Endothelial cell of umbilical vein (primary cell): ENCODE measurements around the gene IFITM2. TPM values are rescaled to one million over a fixed set of nuclear protein-coding genes. Genes with fewer than 3 reads are reported as not detected.

Experiments used
- BruUV-seq: library from RNA; stranded (reverse); fragments of 400-500 nt; replicated peaks from 2 replicates; lab custom pipeline; 2021; lab: Mats Ljungman, UMichigan
- CTCF ChIA-PET: fragments of 300-600, 350-600 bp; sonication (Branson Sonifier 250); formaldehyde crosslinking; loops from one replicate; lab custom pipeline; 2021; ENCODE audit warnings: antibody characterized with exemption, inconsistent platforms; lab: Charles Lee
- POLR2A ChIA-PET: fragments of 300-600, 350-600 bp; sonication (Branson Sonifier 250); formaldehyde crosslinking; loops from one replicate; lab custom pipeline; 2021; ENCODE audit warnings: antibody characterized with exemption, inconsistent platforms; lab: Charles Lee
- DNase-seq: peaks from one replicate; pipeline ENCODE4 v3.0.0-alpha.2; 2011; ENCODE audit warnings: low read depth, low spot score
- FAIRE-seq: peaks from 2 replicates; lab custom pipeline; 2011; peaks lifted over from hg19 to GRCh38; lab: Jason Lieb, UNC
- H2AFZ ChIP-seq: 2 replicates; pipeline ENCODE4 v1.6.0; 2012; ENCODE audit warnings: low read depth, low read length, control low read depth, inconsistent platforms
- H3K27ac ChIP-seq: 2 replicates; pipeline ENCODE4 v1.5.1; 2011; ENCODE audit warnings: low read depth, mild to moderate bottlenecking, control low read depth, low read length, moderate library complexity; ENCODE audit not compliant: insufficient read depth
- H3K27me3 ChIP-seq, 2 experiments: 2 replicates each; pipeline versions ENCODE4 v1.6.0 to v1.6.1; 2011; ENCODE audit warnings: low read length in 2 of 2, mixed read lengths in 1 of 2; ENCODE audit not compliant: control insufficient read depth in 2 of 2, insufficient read depth in 2 of 2
- H3K36me3 ChIP-seq, 2 experiments: 2 replicates in 1 of 2; 3 replicates in 1 of 2; pipeline ENCODE4 v1.5.1; 2011; ENCODE audit warnings: low read length in 2 of 2, mild to moderate bottlenecking in 1 of 2, moderate library complexity in 1 of 2; ENCODE audit not compliant: control insufficient read depth in 2 of 2, insufficient read depth in 2 of 2; ENCODE audit errors: extremely low read depth in 1 of 2
- H3K4me1 ChIP-seq: 3 replicates; pipeline ENCODE4 v1.5.1; 2011; ENCODE audit warnings: mild to moderate bottlenecking, low read length; ENCODE audit not compliant: control insufficient read depth, insufficient read depth; ENCODE audit errors: extremely low read depth
- H3K4me2 ChIP-seq: 2 replicates; pipeline ENCODE4 v1.6.1; 2011; ENCODE audit warnings: low read length, control low read depth, mixed read lengths; ENCODE audit not compliant: insufficient read depth
- H3K4me3 ChIP-seq, 3 experiments: fragments of 200-600 bp in 1 of 3; sonication (generic), shearing (Covaris generic) in 1 of 3; replicated peaks in 1 of 3; 2 replicates each; pipeline ENCODE4 v1.5.1; 2011 to 2016; ENCODE audit warnings: control low read depth in 3 of 3, low read length in 3 of 3, mild to moderate bottlenecking in 2 of 3, inconsistent platforms in 1 of 3, low read depth in 1 of 3, moderate library complexity in 1 of 3; ENCODE audit not compliant: insufficient read depth in 1 of 3
- H3K79me2 ChIP-seq: 2 replicates; pipeline ENCODE4 v1.6.0; 2012; ENCODE audit warnings: low read length, inconsistent platforms; ENCODE audit not compliant: control insufficient read depth, insufficient read depth
- H3K9ac ChIP-seq: replicated peaks from 2 replicates; pipeline ENCODE3; 2011; ENCODE audit warnings: low read length, control low read depth; ENCODE audit not compliant: insufficient read depth; ENCODE audit errors: extremely low read depth
- H3K9me1 ChIP-seq: replicated peaks from 3 replicates; pipeline ENCODE4 v1.6.0; 2011; ENCODE audit warnings: mild to moderate bottlenecking, low read length; ENCODE audit not compliant: control insufficient read depth, insufficient read depth; ENCODE audit errors: extremely low read depth
- H3K9me3 ChIP-seq: replicated peaks from 2 replicates; pipeline ENCODE4 v1.5.1; 2012; ENCODE audit warnings: low read length, inconsistent platforms; ENCODE audit not compliant: control insufficient read depth, insufficient read depth
- H4K20me1 ChIP-seq: replicated peaks from 2 replicates; pipeline ENCODE3; 2011; ENCODE audit warnings: mild to moderate bottlenecking, low read length; ENCODE audit not compliant: control insufficient read depth, insufficient read depth; ENCODE audit errors: extremely low read depth
- EZH2 ChIP-seq: IDR thresholded peaks from 2 replicates; pipeline ENCODE4 v1.6.1; 2012; ENCODE audit warnings: borderline replicate concordance, low read depth, mild to moderate bottlenecking, moderate library complexity, low read length, inconsistent platforms; ENCODE audit not compliant: severe bottlenecking
- FOS ChIP-seq: IDR thresholded peaks from 2 replicates; pipeline ENCODE4 v1.6.1; 2011; ENCODE audit warnings: mild to moderate bottlenecking, low read length, moderate library complexity, borderline replicate concordance; ENCODE audit not compliant: insufficient read depth
- GATA2 ChIP-seq: IDR thresholded peaks from 2 replicates; pipeline ENCODE4 v1.7.0; 2011; ENCODE audit warnings: low read depth, mild to moderate bottlenecking, moderate library complexity, mixed read lengths, low read length; ENCODE audit not compliant: insufficient read length, insufficient read depth
- JUN ChIP-seq: IDR thresholded peaks from 2 replicates; pipeline ENCODE4 v1.6.1; 2011; ENCODE audit warnings: borderline replicate concordance, low read depth; ENCODE audit not compliant: insufficient read length, insufficient read depth
- MYC ChIP-seq: IDR thresholded peaks from one replicate; pipeline ENCODE4 v1.6.1; 2011; ENCODE audit warnings: mild to moderate bottlenecking, low read depth, low read length
- POLR2A ChIP-seq: IDR thresholded peaks from 2 replicates; pipeline ENCODE4 v1.6.1; 2012; ENCODE audit warnings: low read depth, mild to moderate bottlenecking, control low read depth, low read length
- POLR2AphosphoS5 ChIP-seq: IDR thresholded peaks from 2 replicates; pipeline ENCODE4 v1.6.1; 2012; ENCODE audit warnings: low read depth, mild to moderate bottlenecking, control low read depth, low read length, moderate library complexity; ENCODE audit not compliant: insufficient read depth
- dilution Hi-C: fragments of 300-500 bp; cut with MboI; formaldehyde crosslinking; loops from one replicate; pipeline ENCODE4 v1.15.0; 2019; ENCODE audit warnings: low sequenced_read_pairs; ENCODE audit not compliant: extremely low pct_ligation_motif_present
- intact Hi-C: fragments of 100-400 bp; cut with micrococcal nuclease; formaldehyde crosslinking; loops from one replicate; pipeline ENCODE4 v1.10.0; 2022
- polyA plus RNA-seq, 4 experiments: library from polyadenylated mRNA; depleted of rRNA in 3 of 4; stranded (reverse) in 3 of 4; unstranded in 1 of 4; fragments of >200 nt; gene quantifications; 2 replicates each; pipeline versions ENCODE4 v1.2.1 to v1.2.3, GENCODE V29; 2011 to 2012; ENCODE audit warnings: missing spikeins in 1 of 4
- total RNA-seq: library from RNA; stranded (reverse); gene quantifications from 2 replicates; pipeline ENCODE4 v1.2.3, GENCODE V29; 2021
- TF ChIP-seq, protein P1 (sequence below): IDR thresholded peaks from 2 replicates; pipeline ENCODE4 v1.6.1; 2011; ENCODE audit not compliant: insufficient read depth, insufficient read length
- TF ChIP-seq, protein P2 (sequence below), 2 donors: IDR thresholded peaks; 1 replicate in 1 of 2; 2 replicates in 1 of 2; pipeline ENCODE4 v1.5.1; 2011; ENCODE audit warnings: low read length in 2 of 2, mild to moderate bottlenecking in 2 of 2, moderate library complexity in 2 of 2, control low read depth in 1 of 2, inconsistent platforms in 1 of 2, low read depth in 1 of 2; ENCODE audit not compliant: insufficient read depth in 1 of 2; ENCODE audit errors: extremely low read depth in 1 of 2

Gene IFITM2
- total and polyA plus RNA-seq, 2 donors (not counting 3 experiments of a cell fraction or from before 2014, with no cell fraction given), result 219 to 1,135 TPM

DNA sequence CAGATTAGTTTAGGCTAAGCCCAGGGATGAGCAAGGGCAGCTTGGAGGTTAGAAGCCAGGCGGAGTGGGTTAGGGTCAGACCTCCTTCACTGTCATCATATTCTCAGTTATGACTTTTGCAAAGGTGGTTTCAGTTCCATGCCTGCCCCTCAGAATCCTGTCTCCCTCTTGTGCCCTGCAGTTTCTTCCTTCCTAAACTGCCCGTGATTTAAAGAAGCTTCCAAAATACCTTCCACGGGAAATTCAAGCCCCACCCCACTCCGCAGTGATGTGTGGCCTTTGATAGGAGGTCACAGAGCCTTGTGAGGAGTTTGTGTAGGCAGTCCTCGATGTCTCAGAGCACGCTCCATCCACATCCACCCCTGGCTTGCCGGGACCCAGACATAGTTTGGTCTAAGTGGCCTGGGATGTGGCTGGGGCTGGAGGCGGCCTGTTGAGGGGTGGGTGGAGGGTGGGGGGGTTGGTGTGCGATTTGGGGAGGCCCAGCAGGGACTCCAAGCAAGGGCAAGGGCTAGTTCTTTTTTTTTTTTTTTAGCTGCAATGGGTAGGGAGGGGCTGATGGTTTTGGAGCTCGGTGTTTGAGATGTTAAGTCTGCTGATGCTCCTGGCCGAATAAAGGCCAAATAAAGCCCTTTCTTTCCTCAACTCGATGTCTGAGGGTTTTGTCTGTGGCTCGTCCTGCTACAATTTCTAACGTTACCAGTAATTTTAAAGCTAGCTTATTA lies 4.6 kb downstream of the IFITM2 start:
- dilution Hi-C loops (no loop called here), intact Hi-C loops (no loop called here)
- no peaks in the 10 kb centered on the region for H3K9me3 ChIP-seq
- TF ChIP-seq EZH2, result no peak
- TF ChIP-seq, protein P1, sequence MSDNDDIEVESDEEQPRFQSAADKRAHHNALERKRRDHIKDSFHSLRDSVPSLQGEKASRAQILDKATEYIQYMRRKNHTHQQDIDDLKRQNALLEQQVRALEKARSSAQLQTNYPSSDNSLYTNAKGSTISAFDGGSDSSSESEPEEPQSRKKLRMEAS, result no peak
- TF ChIP-seq FOS, result no peak
- TF ChIP-seq, protein P2, sequence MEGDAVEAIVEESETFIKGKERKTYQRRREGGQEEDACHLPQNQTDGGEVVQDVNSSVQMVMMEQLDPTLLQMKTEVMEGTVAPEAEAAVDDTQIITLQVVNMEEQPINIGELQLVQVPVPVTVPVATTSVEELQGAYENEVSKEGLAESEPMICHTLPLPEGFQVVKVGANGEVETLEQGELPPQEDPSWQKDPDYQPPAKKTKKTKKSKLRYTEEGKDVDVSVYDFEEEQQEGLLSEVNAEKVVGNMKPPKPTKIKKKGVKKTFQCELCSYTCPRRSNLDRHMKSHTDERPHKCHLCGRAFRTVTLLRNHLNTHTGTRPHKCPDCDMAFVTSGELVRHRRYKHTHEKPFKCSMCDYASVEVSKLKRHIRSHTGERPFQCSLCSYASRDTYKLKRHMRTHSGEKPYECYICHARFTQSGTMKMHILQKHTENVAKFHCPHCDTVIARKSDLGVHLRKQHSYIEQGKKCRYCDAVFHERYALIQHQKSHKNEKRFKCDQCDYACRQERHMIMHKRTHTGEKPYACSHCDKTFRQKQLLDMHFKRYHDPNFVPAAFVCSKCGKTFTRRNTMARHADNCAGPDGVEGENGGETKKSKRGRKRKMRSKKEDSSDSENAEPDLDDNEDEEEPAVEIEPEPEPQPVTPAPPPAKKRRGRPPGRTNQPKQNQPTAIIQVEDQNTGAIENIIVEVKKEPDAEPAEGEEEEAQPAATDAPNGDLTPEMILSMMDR (IDR thresholded peaks at IDR 0.05; ENCODE audit: extremely low read depth in 1 of 2, insufficient read depth in 1 of 2, low read depth in 1 of 2, low read length in 2 of 2), result no peak
- TF ChIP-seq MYC, result no peak
- TF ChIP-seq JUN, result no peak
- TF ChIP-seq GATA2, result no peak
- TF ChIP-seq POLR2AphosphoS5, result no peak
- no peak for TF ChIP-seq POLR2A
- peaks cover 17 to 23% of the 10 kb centered on the region in 2 experiments for H3K27me3 ChIP-seq
- H3K4me1 ChIP-seq, result peaks cover 17% of the 10 kb centered on the region
- CTCF ChIA-PET, result interaction anchor here (0.8 to 1.0 kb wide), 3 partner anchors 11 to 137 kb away, joined by 3 to 4 read pairs (median 3); no protein-coding TSS in a partner anchor
- H3K36me3 ChIP-seq, result no peaks in the 10 kb centered on the region
- H2AFZ ChIP-seq, result no peak overlapping the region
- no peaks in the 10 kb centered on the region for H3K9me1 ChIP-seq
- H3K79me2 ChIP-seq, result peaks cover 13% of the 10 kb centered on the region
- no peak overlapping the region for H3K4me2 ChIP-seq
- FAIRE-seq (no peak), DNase-seq (no peak)
- no peak overlapping the region for H3K27ac ChIP-seq
- no peak overlapping the region for H3K9ac ChIP-seq
- H4K20me1 ChIP-seq, result no peaks in the 10 kb centered on the region
- no peak overlapping the region for H3K4me3 ChIP-seq
- POLR2A ChIA-PET, result no interaction called here
- BruUV-seq, result no TSS peak
